T-cell (primary cell): Measurements from ENCODE around the gene MAP3K10. TPM values are rescaled to one million over a fixed set of nuclear protein-coding genes. Genes with fewer than 3 reads are reported as not detected.

ENCODE experiments used
- ATAC-seq, 4 experiments: fragments of 200-7000 bp in 3 of 4; fragments of 150-1000 bp in 1 of 4; cut with Tn5 transposase; replicated peaks in 1 of 4; 1 replicate in 3 of 4; 2 replicates in 1 of 4; pipeline ENCODE4 v1.10.0; 2021; ENCODE audit warnings: moderate library complexity in 3 of 4, mild to moderate bottlenecking in 2 of 4, moderate number of reproducible peaks in 1 of 4
- CTCF ChIA-PET, 2 donors: fragments of 300-600 bp; sonication (Branson Sonifier 250); formaldehyde crosslinking; loops; one replicate each; lab custom pipeline; 2022; ENCODE audit warnings: antibody characterized with exemption in 2 of 2; lab: Charles Lee
- POLR2A ChIA-PET, 2 donors: fragments of 300-600 bp; sonication (Branson Sonifier 250); formaldehyde crosslinking; loops; one replicate each; lab custom pipeline; 2022; ENCODE audit warnings: antibody characterized with exemption in 2 of 2; lab: Charles Lee
- DNase-seq, 35 experiments: peaks; one replicate each; pipeline versions ENCODE4 v3.0.0 to v3.0.0-alpha.2; 2013 to 2023
- H3K27ac ChIP-seq: one replicate; pipeline ENCODE4 v1.5.1; 2013; ENCODE audit warnings: low read length
- H3K27me3 ChIP-seq, 2 experiments: replicated peaks in 1 of 2; 1 replicate in 1 of 2; 2 replicates in 1 of 2; pipeline versions ENCODE4 v1.6.1 to v1.7.0; 2013; ENCODE audit warnings: low read length in 1 of 2, mixed read lengths in 1 of 2; ENCODE audit not compliant: control insufficient read depth in 2 of 2, insufficient read depth in 2 of 2; ENCODE audit errors: extremely low read depth in 1 of 2
- H3K36me3 ChIP-seq, 2 donors: 1 replicate in 1 of 2; 2 replicates in 1 of 2; pipeline versions ENCODE4 v1.6.1 to v1.7.0; 2013; ENCODE audit warnings: low read length in 1 of 2; ENCODE audit not compliant: control insufficient read depth in 2 of 2, insufficient read depth in 1 of 2; ENCODE audit errors: extremely low read depth in 1 of 2
- H3K4me1 ChIP-seq, 2 experiments: 1 replicate in 1 of 2; 2 replicates in 1 of 2; pipeline versions ENCODE4 v1.6.1 to v1.7.0; 2013; ENCODE audit warnings: low read length in 2 of 2, mixed read lengths in 1 of 2; ENCODE audit not compliant: insufficient read depth in 2 of 2, control insufficient read depth in 1 of 2; ENCODE audit errors: extremely low read depth in 1 of 2
- H3K4me3 ChIP-seq, 2 donors: 1 replicate in 1 of 2; 2 replicates in 1 of 2; pipeline versions ENCODE4 v1.5.1 to v1.7.0; 2013; ENCODE audit warnings: mild to moderate bottlenecking in 2 of 2, low read length in 1 of 2, moderate library complexity in 1 of 2; ENCODE audit not compliant: control insufficient read depth in 1 of 2; ENCODE audit errors: extremely low read depth in 1 of 2
- H3K9me3 ChIP-seq: 2 replicates; pipeline ENCODE4 v1.7.0; 2013
- H3K27ac Mint-ChIP-seq, 2 donors: one replicate each; pipeline ENCODE4 v1.8.0; 2020 to 2021; ENCODE audit warnings: mild to moderate bottlenecking in 2 of 2, mixed read lengths in 2 of 2
- H3K27me3 Mint-ChIP-seq, 2 donors: one replicate each; pipeline ENCODE4 v1.8.0; 2021 to 2022; ENCODE audit warnings: mixed read lengths in 2 of 2
- H3K36me3 Mint-ChIP-seq: one replicate; pipeline ENCODE4 v1.8.0; 2021; ENCODE audit warnings: mixed read lengths
- H3K4me1 Mint-ChIP-seq, 3 donors: one replicate each; pipeline ENCODE4 v1.8.0; 2020 to 2022; ENCODE audit warnings: mixed read lengths in 3 of 3, mild to moderate bottlenecking in 1 of 3
- H3K4me3 Mint-ChIP-seq, 3 donors: one replicate each; pipeline ENCODE4 v1.8.0; 2020 to 2022; ENCODE audit warnings: mild to moderate bottlenecking in 3 of 3, mixed read lengths in 3 of 3, moderate library complexity in 3 of 3
- H3K9me3 Mint-ChIP-seq, 3 donors: one replicate each; pipeline ENCODE4 v1.8.0; 2020 to 2022; ENCODE audit warnings: mixed read lengths in 3 of 3
- WGBS: methylation state at CpG from one replicate; pipeline ENCODE4 v1.1.5; 2013; ENCODE audit warnings: missing lambda C conversion rate; ENCODE audit not compliant: insufficient coverage; 5-methylcytosine and 5-hydroxymethylcytosine counted together
- total RNA-seq, 35 experiments: library from RNA in 6 of 35; stranded (reverse) in 6 of 35; fragments of 120-200 nt in 1 of 35; gene quantifications; one replicate each; pipeline versions ENCODE4 v1.2.1 to v1.2.4 and lab custom pipeline; 2013 to 2026

MAP3K10 gene
- total RNA-seq, 5 donors from 2014 or later (not counting 1 experiment from before 2014, with no cell fraction given) = 20.9 to 39.6 (median 33.0) TPM

GRCh38 chr19:40229484-40229883 is 38.3 kb downstream of the MAP3K10 start:
- WGBS = no CpG with 5 or more reads among the region's 3 CpGs
- ATAC-seq = peak; percentile 42 to 56 (median 46)
- DNase-seq = no peak
- Mint-ChIP-seq H3K27ac (no peak overlapping the region), H3K4me1 (peaks cover 24 to 31% (median 24%) of the 10 kb centered on the region in 3 donors), H3K9me3 (no peaks in the 10 kb centered on the region), H3K4me3 (no peak overlapping the region), H3K36me3 (peaks cover 5% of the 10 kb centered on the region), H3K27me3 (peaks cover 20 to 21% of the 10 kb centered on the region in 2 donors)
- Histone ChIP-seq H3K27ac (no peak overlapping the region), H3K9me3 (no peaks in the 10 kb centered on the region), H3K36me3 (peaks cover 1 to 7% of the 10 kb centered on the region in 2 donors), H3K27me3 (peaks cover 3 to 28% of the 10 kb centered on the region in 2 experiments), H3K4me3 (no peak overlapping the region), H3K4me1 (peaks cover 0 to 14% of the 10 kb centered on the region in 2 experiments)
- CTCF ChIA-PET = no interaction called here
- POLR2A ChIA-PET = no interaction called here

GRCh38 chr19:40229926-40230417 is 38.7 kb downstream of the MAP3K10 start:
- CTCF ChIA-PET = interaction anchor here in 1 of 2 donors (0.5 kb wide), 1 partner anchor 86 kb away, joined by 5 read pairs; no protein-coding TSS in a partner anchor
- peaks cover 9% of the 10 kb centered on the region for H3K36me3 Mint-ChIP-seq
- H3K27ac ChIP-seq = no peak overlapping the region
- no peaks in the 10 kb centered on the region for H3K9me3 ChIP-seq
- POLR2A ChIA-PET = no interaction called here
- H3K4me3 ChIP-seq = no peak overlapping the region
- H3K27me3 ChIP-seq = peaks cover 3 to 24% of the 10 kb centered on the region in 2 experiments
- ATAC-seq (no peak), DNase-seq (no peak)
- peaks cover 0 to 14% of the 10 kb centered on the region in 2 experiments for H3K4me1 ChIP-seq
- H3K36me3 ChIP-seq = peaks cover 6 to 12% of the 10 kb centered on the region in 2 donors
- peaks cover 15 to 16% of the 10 kb centered on the region in 2 donors for H3K27me3 Mint-ChIP-seq
- H3K9me3 Mint-ChIP-seq = no peaks in the 10 kb centered on the region
- H3K4me1 Mint-ChIP-seq = peaks cover 24 to 29% (median 24%) of the 10 kb centered on the region in 3 donors
- H3K4me3 Mint-ChIP-seq = no peak overlapping the region
- peak overlapping the region in 1 of 2 donors; percentile 15 for H3K27ac Mint-ChIP-seq
- 88% methylated on average over 4 of the region's 4 CpGs for WGBS

- WGBS = 90% methylated on average over 2 of the region's 6 CpGs
- POLR2A ChIA-PET = no interaction called here
Observed at GRCh38 chr19:40231057-40231456, 39.8 kb downstream of the MAP3K10 start.

GRCh38 chr19:40231544-40232424 is 40.6 kb downstream of the MAP3K10 start:
- Histone ChIP-seq H3K9me3 (no peaks in the 10 kb centered on the region), H3K36me3 (peaks cover 12 to 30% of the 10 kb centered on the region in 2 donors), H3K27ac (no peak overlapping the region), H3K4me3 (no peak overlapping the region), H3K27me3 (peaks cover 0 to 5% of the 10 kb centered on the region in 2 experiments), H3K4me1 (no peaks in the 10 kb centered on the region)
- Mint-ChIP-seq H3K36me3 (peaks cover 8% of the 10 kb centered on the region), H3K4me3 (no peak overlapping the region), H3K9me3 (no peaks in the 10 kb centered on the region), H3K27ac (peak overlapping the region in 1 of 2 donors; percentile 23), H3K27me3 (peaks cover 1% of the 10 kb centered on the region in 2 donors), H3K4me1 (peaks cover 9 to 16% (median 13%) of the 10 kb centered on the region in 3 donors)
- CTCF ChIA-PET = no interaction called here
- DNase-seq = no peak
- 92% methylated on average over 10 of the region's 16 CpGs for WGBS
- ATAC-seq = peak in 1 of 4 experiments; percentile 7
- POLR2A ChIA-PET = no interaction called here

More at GRCh38 chr19:40231057-40231456, 39.8 kb downstream of the MAP3K10 start:
- CTCF ChIA-PET = interaction anchor here in 1 of 2 donors (0.7 kb wide), 1 partner anchor 36 kb away, joined by 4 read pairs; no protein-coding TSS in a partner anchor
- H3K27me3 ChIP-seq = peaks cover 0 to 13% of the 10 kb centered on the region in 2 experiments
- Mint-ChIP-seq H3K36me3 (peaks cover 4% of the 10 kb centered on the region), H3K9me3 (no peaks in the 10 kb centered on the region), H3K4me1 (peaks cover 15 to 21% (median 16%) of the 10 kb centered on the region in 3 donors), H3K4me3 (no peak overlapping the region), H3K27ac (no peak overlapping the region), H3K27me3 (peaks cover 5% of the 10 kb centered on the region in 2 donors)
- DNase-seq = no peak
- no peaks in the 10 kb centered on the region for H3K9me3 ChIP-seq
- no peak for ATAC-seq
- no peak overlapping the region for H3K27ac ChIP-seq
- H3K4me1 ChIP-seq = peaks cover 0 to 7% of the 10 kb centered on the region in 2 experiments
- no peak overlapping the region for H3K4me3 ChIP-seq
- peaks cover 12 to 23% of the 10 kb centered on the region in 2 donors for H3K36me3 ChIP-seq

GRCh38 chr19:40232479-40232878 is 41.3 kb downstream of the MAP3K10 start:
- H3K27ac Mint-ChIP-seq = no peak overlapping the region
- H3K4me3 Mint-ChIP-seq = no peak overlapping the region
- no peak for DNase-seq
- Histone ChIP-seq H3K4me3 (no peak overlapping the region), H3K27me3 (no peaks in the 10 kb centered on the region), H3K4me1 (no peaks in the 10 kb centered on the region), H3K9me3 (no peaks in the 10 kb centered on the region), H3K27ac (no peak overlapping the region), H3K36me3 (peaks cover 12 to 35% of the 10 kb centered on the region in 2 donors)
- H3K4me1 Mint-ChIP-seq = peaks cover 8 to 14% (median 13%) of the 10 kb centered on the region in 3 donors
- no peak for ATAC-seq
- no peaks in the 10 kb centered on the region for H3K9me3 Mint-ChIP-seq
- H3K36me3 Mint-ChIP-seq = peaks cover 13% of the 10 kb centered on the region
- no peaks in the 10 kb centered on the region for H3K27me3 Mint-ChIP-seq
- CTCF ChIA-PET = no interaction called here
- no CpG with 5 or more reads among the region's 12 CpGs for WGBS
- POLR2A ChIA-PET = no interaction called here

- CTCF ChIA-PET = no interaction called here
Observed at GRCh38 chr19:40232949-40233810, 42.0 kb downstream of the MAP3K10 start.

More at GRCh38 chr19:40232949-40233810, 42.0 kb downstream of the MAP3K10 start:
- Histone ChIP-seq H3K9me3 (no peaks in the 10 kb centered on the region), H3K27me3 (no peaks in the 10 kb centered on the region), H3K4me3 (no peak overlapping the region), H3K36me3 (peaks cover 12 to 42% of the 10 kb centered on the region in 2 donors), H3K27ac (no peak overlapping the region), H3K4me1 (no peaks in the 10 kb centered on the region)
- ATAC-seq (no peak), DNase-seq (no peak)
- H3K27ac Mint-ChIP-seq = no peak overlapping the region
- peaks cover 8 to 13% (median 13%) of the 10 kb centered on the region in 3 donors for H3K4me1 Mint-ChIP-seq
- H3K27me3 Mint-ChIP-seq = no peaks in the 10 kb centered on the region
- H3K36me3 Mint-ChIP-seq = peaks cover 18% of the 10 kb centered on the region
- no peaks in the 10 kb centered on the region for H3K9me3 Mint-ChIP-seq
- WGBS = 96% methylated on average over 19 of the region's 25 CpGs
- POLR2A ChIA-PET = no interaction called here
- no peak overlapping the region for H3K4me3 Mint-ChIP-seq
